ENCODE data around the gene DBT. TPM values are rescaled to one million over a fixed set of nuclear protein-coding genes. Genes with fewer than 3 reads are reported as not detected.

The DBT gene
- total and polyA plus RNA-seq, 8 donors = 0.87 to 22.3 (median 6.3) TPM

GRCh38 chr1:100279954-100280682, 30.5 kb upstream of the DBT start:
- WGBS, 5 donors = 24 to 59% (median 40%) methylated on average over 2 of the region's 2 CpGs
- peaks cover 45 to 99% (median 95%) of the 10 kb centered on the region in 4 donors for H3K36me3 ChIP-seq

GRCh38 chr1:100279358-100279923, 29.8 kb upstream of the DBT start:
- H3K36me3 ChIP-seq = peaks cover 45 to 99% (median 95%) of the 10 kb centered on the region in 4 donors
- no peaks in the 10 kb centered on the region for H3K9me3 ChIP-seq
- peak overlapping the region in 1 of 5 donors; percentile 20 for H3K27ac ChIP-seq
- 54 to 79% (median 56%) methylated on average over 3 of the region's 3 CpGs for WGBS, 5 donors
- TF ChIP-seq POLR2A (IDR thresholded peaks at IDR 0.05) (no peak), CTCF (IDR thresholded peaks at IDR 0.05) (no peak), POLR2AphosphoS5 (IDR thresholded peaks at IDR 0.05) (no peak), EP300 (IDR thresholded peaks at IDR 0.05) (no peak)
- intact Hi-C loops (cut with DNase I; ENCODE audit: low total_unique reads) = no loop called here
- H3K4me1 ChIP-seq = peaks cover 0 to 22% (median 11%) of the 10 kb centered on the region in 4 donors
- no peak for DNase-seq
- no peak overlapping the region for H3K4me3 ChIP-seq
- H3K27me3 ChIP-seq = no peaks in the 10 kb centered on the region

More at GRCh38 chr1:100279954-100280682, 30.5 kb upstream of the DBT start:
- H3K4me3 ChIP-seq = no peak overlapping the region
- no peaks in the 10 kb centered on the region for H3K27me3 ChIP-seq
- peak in 1 of 2 donors; percentile 43 for DNase-seq
- H3K27ac ChIP-seq = no peak overlapping the region
- TF ChIP-seq POLR2AphosphoS5 (IDR thresholded peaks at IDR 0.05) = peak in 1 of 3 donors; percentile 31
- TF ChIP-seq CTCF (IDR thresholded peaks at IDR 0.05) = no peak
- TF ChIP-seq EP300 (IDR thresholded peaks at IDR 0.05) = no peak
- intact Hi-C loops (cut with DNase I; ENCODE audit: low total_unique reads) = loop anchor here (10.0 kb wide), 1 partner anchor 185 kb away; no protein-coding TSS in a partner anchor
- H3K9me3 ChIP-seq = no peaks in the 10 kb centered on the region
- peaks cover 0 to 22% (median 11%) of the 10 kb centered on the region in 4 donors for H3K4me1 ChIP-seq

GRCh38 chr1:100277866-100278265, 28.2 kb upstream of the DBT start:
- Histone ChIP-seq H3K36me3 (peaks cover 55 to 100% (median 99%) of the 10 kb centered on the region in 4 donors), H3K4me3 (no peak overlapping the region), H3K27me3 (no peaks in the 10 kb centered on the region), H3K4me1 (peaks cover 0 to 22% (median 11%) of the 10 kb centered on the region in 4 donors), H3K9me3 (no peaks in the 10 kb centered on the region), H3K27ac (no peak overlapping the region)
- WGBS, 5 donors = 52 to 60% (median 56%) methylated on average over 1 of the region's 1 CpG
- intact Hi-C loops (cut with DNase I; ENCODE audit: low total_unique reads) = no loop called here
- TF ChIP-seq POLR2AphosphoS5 (IDR thresholded peaks at IDR 0.05) = no peak
- TF ChIP-seq POLR2A (IDR thresholded peaks at IDR 0.05) = no peak
- no peak for TF ChIP-seq EP300 (IDR thresholded peaks at IDR 0.05)
- no peak for TF ChIP-seq CTCF (IDR thresholded peaks at IDR 0.05)
- no peak for DNase-seq

- Histone ChIP-seq H3K27me3 (no peaks in the 10 kb centered on the region), H3K27ac (no peak overlapping the region), H3K36me3 (peaks cover 21 to 56% (median 55%) of the 10 kb centered on the region in 4 donors), H3K9me3 (no peaks in the 10 kb centered on the region), H3K4me3 (no peak overlapping the region), H3K4me1 (peaks cover 9 to 68% (median 41%) of the 10 kb centered on the region in 4 donors)
- intact Hi-C loops (cut with DNase I; ENCODE audit: low total_unique reads) = no loop called here
- TF ChIP-seq EP300 (IDR thresholded peaks at IDR 0.05) (no peak), POLR2A (IDR thresholded peaks at IDR 0.05) (no peak), CTCF (IDR thresholded peaks at IDR 0.05) (no peak), POLR2AphosphoS5 (IDR thresholded peaks at IDR 0.05) (no peak)
- no peak for DNase-seq
- 93 to 100% (median 98%) methylated on average over 4 of the region's 4 CpGs for WGBS, 5 donors
These were observed 18.6 kb upstream of the DBT start for GRCh38 chr1:100268202-100268601.

All from stomach (tissue), 9 donors.